Measurements from ENCODE around the gene LGALS9C.
"Not testable (repeated sequence)": the region's sequence is repeated elsewhere in the genome, so short reads cannot be mapped to it uniquely, and the experiment has no call there.

Gene LGALS9C

GRCh38 chr17:18468472-18469171, 8.0 kb upstream of the LGALS9C start:
- DNase-seq; H3K27me3 ChIP-seq (replicated peaks in 2 of 5; ENCODE audit: control insufficient read depth in 4 of 5, insufficient read depth in 5 of 5, low read length in 4 of 5); H3K4me3 ChIP-seq (ENCODE audit: control insufficient read depth in 1 of 7, extremely low read depth in 1 of 7, insufficient read depth in 4 of 7, low read depth in 2 of 7, low read length in 6 of 7); H3K4me1 ChIP-seq (ENCODE audit: control extremely low read depth in 1 of 4, control insufficient read depth in 4 of 4, insufficient read depth in 4 of 4, low read length in 3 of 4); H3K9me3 ChIP-seq (ENCODE audit: control extremely low read depth in 1 of 5, control insufficient read depth in 4 of 5, insufficient read depth in 2 of 5, low read depth in 1 of 5, low read length in 4 of 5); CTCF ChIA-PET; POLR2A ChIA-PET; H3K36me3 ChIP-seq (ENCODE audit: control insufficient read depth in 4 of 4, insufficient read depth in 4 of 4, low read length in 3 of 4); H3K27ac ChIP-seq (ENCODE audit: insufficient read depth in 1 of 2, low read depth in 1 of 2, low read length in 2 of 2, poor library complexity in 1 of 2, severe bottlenecking in 2 of 2): not testable (repeated sequence)
- 94% methylated on average over 7 of the region's 10 CpGs for WGBS (ENCODE audit: insufficient coverage)

GRCh38 chr17:18469837-18470236, 6.8 kb upstream of the LGALS9C start:
- WGBS (ENCODE audit: insufficient coverage): 100% methylated on average over 1 of the region's 2 CpGs
- CTCF ChIA-PET; DNase-seq; H3K27me3 ChIP-seq (replicated peaks in 2 of 5; ENCODE audit: control insufficient read depth in 4 of 5, insufficient read depth in 5 of 5, low read length in 4 of 5); POLR2A ChIA-PET; H3K9me3 ChIP-seq (ENCODE audit: control extremely low read depth in 1 of 5, control insufficient read depth in 4 of 5, insufficient read depth in 2 of 5, low read depth in 1 of 5, low read length in 4 of 5); H3K4me1 ChIP-seq (ENCODE audit: control extremely low read depth in 1 of 4, control insufficient read depth in 4 of 4, insufficient read depth in 4 of 4, low read length in 3 of 4); H3K27ac ChIP-seq (ENCODE audit: insufficient read depth in 1 of 2, low read depth in 1 of 2, low read length in 2 of 2, poor library complexity in 1 of 2, severe bottlenecking in 2 of 2); H3K36me3 ChIP-seq (ENCODE audit: control insufficient read depth in 4 of 4, insufficient read depth in 4 of 4, low read length in 3 of 4); H3K4me3 ChIP-seq (ENCODE audit: control insufficient read depth in 1 of 7, extremely low read depth in 1 of 7, insufficient read depth in 4 of 7, low read depth in 2 of 7, low read length in 6 of 7): not testable (repeated sequence)

GRCh38 chr17:18470345-18470930, 6.2 kb upstream of the LGALS9C start:
- CTCF ChIA-PET; H3K27ac ChIP-seq (ENCODE audit: insufficient read depth in 1 of 2, low read depth in 1 of 2, low read length in 2 of 2, poor library complexity in 1 of 2, severe bottlenecking in 2 of 2); H3K4me3 ChIP-seq (ENCODE audit: control insufficient read depth in 1 of 7, extremely low read depth in 1 of 7, insufficient read depth in 4 of 7, low read depth in 2 of 7, low read length in 6 of 7); H3K27me3 ChIP-seq (replicated peaks in 2 of 5; ENCODE audit: control insufficient read depth in 4 of 5, insufficient read depth in 5 of 5, low read length in 4 of 5); H3K4me1 ChIP-seq (ENCODE audit: control extremely low read depth in 1 of 4, control insufficient read depth in 4 of 4, insufficient read depth in 4 of 4, low read length in 3 of 4); H3K9me3 ChIP-seq (ENCODE audit: control extremely low read depth in 1 of 5, control insufficient read depth in 4 of 5, insufficient read depth in 2 of 5, low read depth in 1 of 5, low read length in 4 of 5); H3K36me3 ChIP-seq (ENCODE audit: control insufficient read depth in 4 of 4, insufficient read depth in 4 of 4, low read length in 3 of 4); DNase-seq; POLR2A ChIA-PET: not testable (repeated sequence)
- no CpG with 5 or more reads among the region's 11 CpGs for WGBS (ENCODE audit: insufficient coverage)

- POLR2A ChIA-PET; CTCF ChIA-PET; H3K27me3 ChIP-seq (replicated peaks in 2 of 5; ENCODE audit: control insufficient read depth in 4 of 5, insufficient read depth in 5 of 5, low read length in 4 of 5); H3K27ac ChIP-seq (ENCODE audit: insufficient read depth in 1 of 2, low read depth in 1 of 2, low read length in 2 of 2, poor library complexity in 1 of 2, severe bottlenecking in 2 of 2); H3K9me3 ChIP-seq (ENCODE audit: control extremely low read depth in 1 of 5, control insufficient read depth in 4 of 5, insufficient read depth in 2 of 5, low read depth in 1 of 5, low read length in 4 of 5); H3K4me3 ChIP-seq (ENCODE audit: control insufficient read depth in 1 of 7, extremely low read depth in 1 of 7, insufficient read depth in 4 of 7, low read depth in 2 of 7, low read length in 6 of 7); H3K36me3 ChIP-seq (ENCODE audit: control insufficient read depth in 4 of 4, insufficient read depth in 4 of 4, low read length in 3 of 4); H3K4me1 ChIP-seq (ENCODE audit: control extremely low read depth in 1 of 4, control insufficient read depth in 4 of 4, insufficient read depth in 4 of 4, low read length in 3 of 4); DNase-seq: not testable (repeated sequence)
- WGBS (ENCODE audit: insufficient coverage): no CpG with 5 or more reads among the region's 4 CpGs
Observed at GRCh38 chr17:18473967-18474366, 2.6 kb upstream of the LGALS9C start.

GRCh38 chr17:18474754-18475153, 1.8 kb upstream of the LGALS9C start:
- H3K4me3 ChIP-seq (ENCODE audit: control insufficient read depth in 1 of 7, extremely low read depth in 1 of 7, insufficient read depth in 4 of 7, low read depth in 2 of 7, low read length in 6 of 7); H3K27ac ChIP-seq (ENCODE audit: insufficient read depth in 1 of 2, low read depth in 1 of 2, low read length in 2 of 2, poor library complexity in 1 of 2, severe bottlenecking in 2 of 2); H3K36me3 ChIP-seq (ENCODE audit: control insufficient read depth in 4 of 4, insufficient read depth in 4 of 4, low read length in 3 of 4); CTCF ChIA-PET; POLR2A ChIA-PET; H3K9me3 ChIP-seq (ENCODE audit: control extremely low read depth in 1 of 5, control insufficient read depth in 4 of 5, insufficient read depth in 2 of 5, low read depth in 1 of 5, low read length in 4 of 5); H3K27me3 ChIP-seq (replicated peaks in 2 of 5; ENCODE audit: control insufficient read depth in 4 of 5, insufficient read depth in 5 of 5, low read length in 4 of 5); H3K4me1 ChIP-seq (ENCODE audit: control extremely low read depth in 1 of 4, control insufficient read depth in 4 of 4, insufficient read depth in 4 of 4, low read length in 3 of 4): not testable (repeated sequence)
- peak in 2 of 3 donors; percentile 31 to 59 for DNase-seq
- no CpG with 5 or more reads among the region's 7 CpGs for WGBS (ENCODE audit: insufficient coverage)

GRCh38 chr17:18477367-18477766, 778 bp downstream of the LGALS9C start:
- H3K36me3 ChIP-seq (ENCODE audit: control insufficient read depth in 4 of 4, insufficient read depth in 4 of 4, low read length in 3 of 4); DNase-seq; H3K9me3 ChIP-seq (ENCODE audit: control extremely low read depth in 1 of 5, control insufficient read depth in 4 of 5, insufficient read depth in 2 of 5, low read depth in 1 of 5, low read length in 4 of 5); H3K4me3 ChIP-seq (ENCODE audit: control insufficient read depth in 1 of 7, extremely low read depth in 1 of 7, insufficient read depth in 4 of 7, low read depth in 2 of 7, low read length in 6 of 7); H3K4me1 ChIP-seq (ENCODE audit: control extremely low read depth in 1 of 4, control insufficient read depth in 4 of 4, insufficient read depth in 4 of 4, low read length in 3 of 4); CTCF ChIA-PET; POLR2A ChIA-PET; H3K27ac ChIP-seq (ENCODE audit: insufficient read depth in 1 of 2, low read depth in 1 of 2, low read length in 2 of 2, poor library complexity in 1 of 2, severe bottlenecking in 2 of 2); H3K27me3 ChIP-seq (replicated peaks in 2 of 5; ENCODE audit: control insufficient read depth in 4 of 5, insufficient read depth in 5 of 5, low read length in 4 of 5): not testable (repeated sequence)
- no CpG with 5 or more reads among the region's 5 CpGs for WGBS (ENCODE audit: insufficient coverage)

GRCh38 chr17:18478362-18478761, 1.8 kb downstream of the LGALS9C start:
- DNase-seq; H3K27ac ChIP-seq (ENCODE audit: insufficient read depth in 1 of 2, low read depth in 1 of 2, low read length in 2 of 2, poor library complexity in 1 of 2, severe bottlenecking in 2 of 2); POLR2A ChIA-PET; H3K4me1 ChIP-seq (ENCODE audit: control extremely low read depth in 1 of 4, control insufficient read depth in 4 of 4, insufficient read depth in 4 of 4, low read length in 3 of 4); CTCF ChIA-PET; H3K9me3 ChIP-seq (ENCODE audit: control extremely low read depth in 1 of 5, control insufficient read depth in 4 of 5, insufficient read depth in 2 of 5, low read depth in 1 of 5, low read length in 4 of 5); H3K27me3 ChIP-seq (replicated peaks in 2 of 5; ENCODE audit: control insufficient read depth in 4 of 5, insufficient read depth in 5 of 5, low read length in 4 of 5); H3K36me3 ChIP-seq (ENCODE audit: control insufficient read depth in 4 of 4, insufficient read depth in 4 of 4, low read length in 3 of 4); H3K4me3 ChIP-seq (ENCODE audit: control insufficient read depth in 1 of 7, extremely low read depth in 1 of 7, insufficient read depth in 4 of 7, low read depth in 2 of 7, low read length in 6 of 7): not testable (repeated sequence)
- 96% methylated on average over 4 of the region's 12 CpGs for WGBS (ENCODE audit: insufficient coverage)
